ENCODE measurements around the gene TADA3.

TADA3 gene

GRCh38 chr3:9760779-9761505 lies 31.3 kb downstream of the TADA3 start:
- no peak for DNase-seq

- no peak for DNase-seq
These were observed 34.8 kb downstream of the TADA3 start for GRCh38 chr3:9757427-9757826.

DNA sequence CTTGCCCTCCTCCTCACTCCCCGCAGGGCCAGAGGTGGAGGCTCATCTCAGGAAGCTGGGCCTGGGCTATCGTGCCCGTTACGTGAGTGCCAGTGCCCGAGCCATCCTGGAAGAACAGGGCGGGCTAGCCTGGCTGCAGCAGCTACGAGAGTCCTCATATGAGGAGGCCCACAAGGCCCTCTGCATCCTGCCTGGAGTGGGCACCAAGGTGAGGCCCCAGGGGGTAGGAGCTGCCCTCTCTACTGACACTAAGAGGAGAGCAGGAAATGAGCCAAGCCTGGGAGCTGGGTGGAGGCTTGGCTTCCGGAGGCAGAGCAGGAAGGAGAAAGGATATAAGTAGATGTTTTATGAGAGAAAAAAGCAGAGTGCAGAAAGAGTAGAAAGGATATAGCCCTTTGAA lies 37.6 kb downstream of the TADA3 start:
- DNase-seq: no peak

DNA sequence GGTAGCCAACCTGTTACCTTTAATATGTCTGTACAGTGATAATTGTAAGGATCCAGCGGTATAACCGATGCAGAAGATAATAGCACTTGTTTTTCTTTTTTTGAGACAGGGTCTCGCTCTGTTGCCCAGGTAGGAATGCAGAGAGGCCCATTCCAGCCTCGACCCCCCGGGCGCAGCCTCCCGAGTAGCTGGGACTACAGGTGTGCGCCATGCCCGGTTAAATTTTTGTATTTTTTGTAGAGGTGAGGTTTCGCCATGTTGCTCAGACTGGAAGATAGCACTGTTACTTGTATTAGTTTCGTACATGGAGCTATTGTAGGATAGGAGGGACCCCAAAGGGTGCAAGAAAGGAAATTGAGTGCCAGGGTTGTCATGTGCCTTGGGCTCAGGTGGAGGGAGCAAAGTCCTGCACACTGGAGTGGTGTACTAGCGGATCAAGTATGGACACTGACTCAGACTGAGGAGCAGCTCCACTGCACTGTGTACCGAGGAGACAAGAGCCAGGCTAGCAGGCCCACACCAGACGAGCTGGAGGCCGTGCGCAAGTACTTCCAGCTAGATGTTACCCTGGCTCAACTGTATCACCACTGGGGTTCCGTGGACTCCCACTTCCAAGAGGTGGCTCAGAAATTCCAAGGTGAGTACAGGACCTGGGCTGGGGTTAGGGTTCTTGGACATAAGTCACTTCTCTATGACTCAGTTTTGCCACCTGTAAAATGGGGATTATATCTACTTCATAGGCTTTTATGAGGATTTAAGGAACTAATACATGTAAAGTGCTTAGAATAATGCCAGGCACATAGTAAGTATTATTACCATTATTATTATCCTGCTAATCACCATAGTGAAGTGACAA lies 41.5 kb downstream of the TADA3 start:
- DNase-seq: no peak

GRCh38 chr3:9749645-9750555 lies 42.4 kb downstream of the TADA3 start, which contains the start of gene OGG1:
OGG1 (plus strand) TSS chr3:9749952; CDS start chr3:9750287, 335 bp downstream.
- DNase-seq: peak; percentile 99

DNA sequence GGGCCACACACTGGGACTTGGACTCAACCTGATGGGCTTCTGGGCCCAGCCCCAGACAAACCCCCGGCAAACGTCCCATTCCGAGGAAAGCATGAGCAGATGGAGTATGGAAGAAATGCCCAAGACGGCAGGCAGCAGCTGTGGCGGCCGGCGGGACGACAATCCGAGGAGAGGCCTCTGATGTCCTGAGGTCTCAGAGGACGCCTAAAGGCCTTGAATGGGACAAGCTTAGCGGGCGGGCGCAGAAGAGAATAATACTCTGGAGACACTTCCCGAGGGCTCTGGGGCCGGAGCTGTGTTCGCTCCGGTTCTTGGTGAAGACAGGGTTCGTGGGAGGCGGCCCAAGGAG lies 43.0 kb downstream of the TADA3 start:
- DNase-seq: no peak

DNA sequence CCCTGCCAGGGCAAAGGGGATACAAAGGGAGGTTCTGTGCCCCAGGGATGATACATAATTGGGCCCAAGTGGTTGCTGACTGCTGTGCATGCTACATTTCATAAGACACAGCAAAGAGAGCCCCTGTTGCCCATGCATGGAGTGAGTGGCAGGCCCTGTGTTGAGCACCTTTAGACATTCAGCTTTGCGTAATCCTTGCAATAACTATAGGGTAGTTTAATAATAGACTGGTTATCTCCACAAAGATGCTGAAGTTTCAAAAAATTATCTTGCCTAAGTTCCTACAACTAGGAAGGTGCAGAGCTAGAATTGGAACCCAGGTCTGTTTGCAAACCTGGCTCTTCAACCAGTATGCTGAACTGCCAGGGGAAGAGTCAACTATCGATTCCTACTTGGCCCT lies 44.2 kb downstream of the TADA3 start:
- DNase-seq: no peak

GRCh38 chr3:9747267-9747666 lies 45.0 kb downstream of the TADA3 start:
- no peak for DNase-seq

GRCh38 chr3:9746330-9746729 lies 45.9 kb downstream of the TADA3 start:
- peak; percentile 71 for DNase-seq

GRCh38 chr3:9745521-9745920 lies 46.8 kb downstream of the TADA3 start:
- no peak for DNase-seq

DNA sequence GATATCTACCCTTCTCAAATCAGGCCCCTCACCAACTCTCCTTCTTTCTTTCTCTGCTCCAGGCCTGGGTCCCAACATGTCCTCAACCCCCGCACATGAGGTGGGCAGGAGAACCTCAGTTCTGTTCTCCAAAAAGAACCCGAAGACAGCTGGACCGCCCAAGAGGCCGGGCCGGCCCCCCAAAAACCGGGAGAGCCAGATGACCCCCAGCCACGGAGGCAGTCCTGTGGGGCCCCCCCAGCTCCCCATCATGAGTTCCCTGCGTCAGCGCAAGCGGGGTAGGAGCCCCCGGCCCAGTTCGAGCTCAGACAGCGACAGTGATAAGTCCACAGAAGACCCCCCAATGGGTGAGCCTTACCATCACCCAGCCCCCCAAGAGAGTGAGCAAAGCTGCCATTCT lies 48.1 kb downstream of the TADA3 start:
- DNase-seq: no peak

- DNase-seq: no peak
These were observed 48.7 kb downstream of the TADA3 start for GRCh38 chr3:9743548-9743947.

DNA sequence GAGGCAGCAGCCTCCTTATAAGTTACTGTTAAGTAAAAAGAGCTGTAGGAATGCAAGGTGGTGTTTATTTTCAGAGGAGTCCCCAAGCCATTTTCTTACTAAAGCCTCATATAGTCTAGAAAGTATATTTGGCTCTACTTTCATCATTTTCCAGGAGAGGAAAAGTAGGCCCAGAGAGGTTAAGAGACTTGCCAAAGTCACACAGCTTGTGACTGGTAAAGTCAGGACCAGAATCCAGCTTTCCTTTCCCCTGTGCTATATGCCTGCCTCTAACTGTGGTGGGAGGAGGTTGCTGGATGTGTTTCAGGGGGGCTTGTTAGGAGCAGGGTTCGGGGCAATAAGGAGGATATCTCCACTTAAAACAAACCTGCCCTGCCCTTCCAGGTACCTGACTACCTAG lies 49.7 kb downstream of the TADA3 start:
- no peak for DNase-seq

GRCh38 chr3:9739181-9739580 lies 53.1 kb downstream of the TADA3 start:
- DNase-seq: no peak

GRCh38 chr3:9736831-9737230 lies 55.4 kb downstream of the TADA3 start:
- no peak for DNase-seq

- no peak for DNase-seq
These were observed 59.5 kb downstream of the TADA3 start for GRCh38 chr3:9732740-9733115.

- DNase-seq: no peak
These were observed 60.1 kb downstream of the TADA3 start for GRCh38 chr3:9732080-9732739.

- peak; percentile 100 for DNase-seq
These were observed 60.8 kb downstream of the TADA3 start, which contains the start of gene BRPF1 for GRCh38 chr3:9731206-9732079. BRPF1 (plus strand) TSS chr3:9731735; CDS start chr3:9734141, 2,406 bp downstream.

GRCh38 chr3:9730657-9731205 lies 61.5 kb downstream of the TADA3 start:
- DNase-seq: no peak

Measured in fibroblast of skin of scalp (primary cell).